MM.1S (cell line): ENCODE measurements around the gene NKIRAS2.

Source experiments
- DNase-seq: peaks from one replicate; pipeline ENCODE4 v3.0.0-alpha.2; 2015
- H2AFZ ChIP-seq: fragments of 300-600 bp; sonication (generic); 2 replicates; pipeline ENCODE4 v1.6.0; 2016; ENCODE audit warnings: antibody characterized with exemption, low read length
- H3F3A ChIP-seq: fragments of 300-600 bp; sonication (generic); 2 replicates; pipeline ENCODE4 v1.6.1; 2016; ENCODE audit warnings: mild to moderate bottlenecking, antibody characterized with exemption, low read length, moderate library complexity, mixed read lengths; ENCODE audit not compliant: insufficient read depth
- H3K27ac ChIP-seq: fragments of 300-600 bp; sonication (generic); 2 replicates; pipeline ENCODE4 v1.5.1; 2016; ENCODE audit warnings: mild to moderate bottlenecking, low read length
- H3K27me3 ChIP-seq: fragments of 300-600 bp; sonication (generic); replicated peaks from 2 replicates; pipeline ENCODE4 v1.6.0; 2016; ENCODE audit warnings: low read length; ENCODE audit not compliant: insufficient read depth
- H3K36me3 ChIP-seq: fragments of 300-600 bp; sonication (generic); replicated peaks from 2 replicates; pipeline ENCODE4 v1.6.1; 2016; ENCODE audit warnings: mild to moderate bottlenecking, low read length, mixed read lengths; ENCODE audit not compliant: insufficient read depth
- H3K4me1 ChIP-seq: fragments of 300-600 bp; sonication (generic); 2 replicates; pipeline ENCODE4 v1.6.1; 2016; ENCODE audit warnings: low read length, mixed read lengths
- H3K4me2 ChIP-seq: fragments of 300-600 bp; sonication (generic); 2 replicates; pipeline ENCODE4 v1.6.0; 2016; ENCODE audit warnings: low read depth, low read length
- H3K4me3 ChIP-seq: fragments of 300-600 bp; sonication (generic); 2 replicates; pipeline ENCODE4 v1.5.1; 2016; ENCODE audit warnings: low read length, mixed read lengths
- H3K79me2 ChIP-seq: fragments of 300-600 bp; sonication (generic); 2 replicates; pipeline ENCODE4 v1.6.1; 2016; ENCODE audit warnings: mixed run types, low read length, mixed read lengths
- H3K9ac ChIP-seq: fragments of 300-600 bp; sonication (generic); 2 replicates; pipeline ENCODE4 v1.6.1; 2016; ENCODE audit warnings: low read length, mixed read lengths
- H3K9me2 ChIP-seq: fragments of 300-600 bp; sonication (generic); replicated peaks from 2 replicates; pipeline ENCODE4 v1.6.1; 2016; ENCODE audit warnings: mild to moderate bottlenecking, low read length, mixed read lengths; ENCODE audit not compliant: insufficient read depth
- H3K9me3 ChIP-seq: fragments of 300-600 bp; sonication (generic); replicated peaks from 2 replicates; pipeline ENCODE4 v1.6.1; 2016; ENCODE audit warnings: mild to moderate bottlenecking, low read length, mixed read lengths; ENCODE audit not compliant: insufficient read depth
- H4K20me1 ChIP-seq: fragments of 300-600 bp; sonication (generic); 2 replicates; pipeline ENCODE4 v1.6.1; 2016; ENCODE audit warnings: mild to moderate bottlenecking, low read length, moderate library complexity, mixed read lengths; ENCODE audit not compliant: insufficient read depth
- EZH2 ChIP-seq: fragments of 300-600 bp; sonication (generic); optimal IDR thresholded peaks from 2 replicates; pipeline ENCODE3; 2017; ENCODE audit warnings: low read depth, mild to moderate bottlenecking, antibody characterized with exemption, low read length, mixed read lengths
- EZH2phosphoT487 ChIP-seq: fragments of 300-600 bp; sonication (generic); IDR thresholded peaks from 2 replicates; pipeline ENCODE4 v1.6.1; 2018; ENCODE audit warnings: antibody characterized with exemption, low read length
- TF ChIP-seq, protein P1 (sequence below): fragments of 300-600 bp; sonication (generic); IDR thresholded peaks from 2 replicates; pipeline ENCODE4 v1.5.1; 2016; ENCODE audit warnings: antibody characterized with exemption, low read length, mixed read lengths

The NKIRAS2 gene

DNA sequence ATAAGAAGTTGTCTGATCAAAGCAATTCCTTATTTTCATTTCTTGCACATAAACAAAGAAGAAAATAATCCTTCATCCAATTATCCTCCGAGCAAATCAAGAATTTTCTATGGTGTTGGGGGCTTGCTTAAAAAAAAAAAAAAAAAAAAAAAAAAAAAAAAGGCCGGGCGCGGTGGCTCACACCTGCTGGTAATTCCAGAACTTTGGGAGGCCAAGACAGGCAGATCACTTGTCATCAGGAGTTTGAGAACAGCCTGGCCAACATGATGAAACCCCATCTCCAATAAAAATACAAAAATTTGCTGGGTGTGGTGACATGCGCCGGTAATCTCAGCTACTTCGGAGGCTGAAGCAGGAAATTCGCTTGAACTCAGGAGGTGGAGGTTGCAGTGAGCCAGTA is 34.0 kb upstream of the NKIRAS2 start:
- Histone ChIP-seq H3K4me1 (peaks cover 8% of the 10 kb centered on the region), H3K27ac (no peak overlapping the region), H3K9ac (no peak overlapping the region), H3K27me3 (no peaks in the 10 kb centered on the region), H3K36me3 (peaks cover 22% of the 10 kb centered on the region), H3K9me3 (no peaks in the 10 kb centered on the region), H2AFZ (no peak overlapping the region), H3F3A (no peaks in the 10 kb centered on the region), H3K4me3 (no peak overlapping the region), H4K20me1 (no peaks in the 10 kb centered on the region), H3K4me2 (no peak overlapping the region), H3K79me2 (peaks cover 15% of the 10 kb centered on the region), H3K9me2 (no peaks in the 10 kb centered on the region)
- no peak for TF ChIP-seq EZH2phosphoT487
- TF ChIP-seq EZH2: no peak
- TF ChIP-seq, protein P1, sequence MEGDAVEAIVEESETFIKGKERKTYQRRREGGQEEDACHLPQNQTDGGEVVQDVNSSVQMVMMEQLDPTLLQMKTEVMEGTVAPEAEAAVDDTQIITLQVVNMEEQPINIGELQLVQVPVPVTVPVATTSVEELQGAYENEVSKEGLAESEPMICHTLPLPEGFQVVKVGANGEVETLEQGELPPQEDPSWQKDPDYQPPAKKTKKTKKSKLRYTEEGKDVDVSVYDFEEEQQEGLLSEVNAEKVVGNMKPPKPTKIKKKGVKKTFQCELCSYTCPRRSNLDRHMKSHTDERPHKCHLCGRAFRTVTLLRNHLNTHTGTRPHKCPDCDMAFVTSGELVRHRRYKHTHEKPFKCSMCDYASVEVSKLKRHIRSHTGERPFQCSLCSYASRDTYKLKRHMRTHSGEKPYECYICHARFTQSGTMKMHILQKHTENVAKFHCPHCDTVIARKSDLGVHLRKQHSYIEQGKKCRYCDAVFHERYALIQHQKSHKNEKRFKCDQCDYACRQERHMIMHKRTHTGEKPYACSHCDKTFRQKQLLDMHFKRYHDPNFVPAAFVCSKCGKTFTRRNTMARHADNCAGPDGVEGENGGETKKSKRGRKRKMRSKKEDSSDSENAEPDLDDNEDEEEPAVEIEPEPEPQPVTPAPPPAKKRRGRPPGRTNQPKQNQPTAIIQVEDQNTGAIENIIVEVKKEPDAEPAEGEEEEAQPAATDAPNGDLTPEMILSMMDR: no peak
- DNase-seq: no peak

DNA sequence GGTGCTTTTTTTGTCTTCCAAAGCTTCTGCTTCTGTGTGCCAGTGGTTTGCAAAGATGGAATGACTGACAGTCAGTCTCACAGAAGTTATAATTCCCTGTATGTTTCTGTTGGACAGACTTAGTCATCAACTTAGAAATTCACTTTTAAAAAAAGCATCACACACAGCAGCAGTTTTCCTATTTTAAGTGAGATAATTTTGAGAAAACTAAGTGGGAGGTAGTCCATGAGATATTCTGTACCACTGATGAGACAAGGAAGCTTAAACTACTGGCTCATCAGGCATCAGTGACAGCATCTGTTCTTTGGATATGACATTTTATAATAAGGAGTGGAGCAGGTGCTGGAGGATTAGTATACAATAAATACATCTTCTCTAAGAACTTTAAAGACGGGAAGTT is 33.3 kb upstream of the NKIRAS2 start:
- Histone ChIP-seq H3F3A (peaks cover 2% of the 10 kb centered on the region; the same call in 1 of the 2 replicates), H3K36me3 (peaks cover 21% of the 10 kb centered on the region), H2AFZ (no peak overlapping the region), H3K9ac (no peak overlapping the region), H3K4me3 (no peak overlapping the region), H3K79me2 (peaks cover 19% of the 10 kb centered on the region), H3K4me2 (no peak overlapping the region), H3K27ac (no peak overlapping the region), H4K20me1 (no peaks in the 10 kb centered on the region), H3K9me3 (no peaks in the 10 kb centered on the region), H3K27me3 (no peaks in the 10 kb centered on the region), H3K4me1 (peaks cover 15% of the 10 kb centered on the region), H3K9me2 (no peaks in the 10 kb centered on the region)
- TF ChIP-seq EZH2phosphoT487 (no peak), EZH2 (no peak)
- TF ChIP-seq, protein P1: no peak
- DNase-seq: no peak

GRCh38 chr17:41987642-41988041 is 32.2 kb upstream of the NKIRAS2 start:
- Histone ChIP-seq H3K4me1 (peaks cover 23% of the 10 kb centered on the region), H3K4me2 (no peak overlapping the region), H2AFZ (no peak overlapping the region), H3K4me3 (no peak overlapping the region), H3K27ac (no peak overlapping the region), H3K9ac (no peak overlapping the region), H3F3A (peaks cover 11% of the 10 kb centered on the region), H4K20me1 (no peaks in the 10 kb centered on the region), H3K79me2 (peaks cover 19% of the 10 kb centered on the region), H3K27me3 (no peaks in the 10 kb centered on the region), H3K36me3 (peaks cover 19% of the 10 kb centered on the region), H3K9me2 (no peaks in the 10 kb centered on the region), H3K9me3 (no peaks in the 10 kb centered on the region)
- DNase-seq: no peak
- TF ChIP-seq EZH2: no peak
- TF ChIP-seq, protein P1: no peak
- TF ChIP-seq EZH2phosphoT487: no peak
